Panc1 (cell line): ENCODE data around the gene PHIP. TPM values are rescaled to one million over a fixed set of nuclear protein-coding genes. Genes with fewer than 3 reads are reported as not detected.

Experiments
- ATAC-seq: fragments of 200-7000 bp; cut with Tn5 transposase; 2 replicates; pipeline ENCODE4 v1.9.1; 2020; ENCODE audit warnings: mild to moderate bottlenecking, moderate library complexity
- BruUV-seq: library from RNA; stranded (reverse); fragments of 400-500 nt; replicated peaks from 2 replicates; lab custom pipeline; 2021; lab: Mats Ljungman, UMichigan
- CTCF ChIA-PET: fragments of 300-600 bp; sonication (Branson Sonifier 250); formaldehyde crosslinking; loops from one replicate; lab custom pipeline; 2022; ENCODE audit warnings: antibody characterized with exemption; lab: Charles Lee
- POLR2A ChIA-PET: fragments of 300-600 bp; sonication (Branson Sonifier 250); formaldehyde crosslinking; loops from one replicate; lab custom pipeline; 2022; ENCODE audit warnings: antibody characterized with exemption; lab: Charles Lee
- DNase-seq: peaks from one replicate; pipeline ENCODE4 v3.0.0-alpha.2; 2010; ENCODE audit warnings: low read depth, low spot score
- H3K27ac ChIP-seq: 2 replicates; pipeline ENCODE4 v1.5.1; 2011; ENCODE audit warnings: mild to moderate bottlenecking, low read length, inconsistent platforms
- H3K27me3 ChIP-seq: fragments of 200-500 bp; sonication (Bioruptor generic); 2 replicates; pipeline ENCODE4 v1.6.0; 2014; ENCODE audit warnings: low read length, inconsistent platforms; ENCODE audit not compliant: control insufficient read depth, insufficient read depth
- H3K36me3 ChIP-seq: fragments of 200-500 bp; sonication (Bioruptor generic); 2 replicates; pipeline ENCODE4 v1.5.1; 2014; ENCODE audit warnings: inconsistent platforms, mild to moderate bottlenecking, low read length, moderate library complexity; ENCODE audit not compliant: control insufficient read depth, insufficient read depth
- H3K4me1 ChIP-seq: 2 replicates; pipeline ENCODE4 v1.5.1; 2011; ENCODE audit warnings: inconsistent platforms, mild to moderate bottlenecking, low read length, moderate library complexity; ENCODE audit not compliant: control insufficient read depth, insufficient read depth
- H3K4me3 ChIP-seq, 2 experiments: 2 replicates each; pipeline ENCODE4 v1.5.1; 2011 to 2012; ENCODE audit warnings: low read depth in 2 of 2, low read length in 2 of 2, mild to moderate bottlenecking in 2 of 2, inconsistent platforms in 1 of 2, moderate library complexity in 1 of 2
- H3K9me3 ChIP-seq: fragments of 200-500 bp; sonication (Bioruptor generic); 2 replicates; pipeline ENCODE4 v1.5.1; 2014; ENCODE audit warnings: low read depth, mild to moderate bottlenecking, inconsistent platforms, low read length, moderate library complexity; ENCODE audit not compliant: control insufficient read depth, insufficient read depth
- CTCF ChIP-seq: fragments of 450-650 bp; IDR thresholded peaks from 2 replicates; pipeline ENCODE4 v1.5.1; 2017; ENCODE audit warnings: mild to moderate bottlenecking
- POLR2AphosphoS5 ChIP-seq: IDR thresholded peaks from 2 replicates; pipeline ENCODE4 v1.6.1; 2012; ENCODE audit warnings: mild to moderate bottlenecking, low read depth, low read length, moderate library complexity
- REST ChIP-seq, 2 experiments: IDR thresholded peaks; 2 replicates each; pipeline ENCODE4 v1.6.1; 2011 to 2012; ENCODE audit warnings: low read depth in 2 of 2, control low read depth in 1 of 2, low read length in 1 of 2, mild to moderate bottlenecking in 1 of 2, moderate library complexity in 1 of 2; ENCODE audit not compliant: insufficient read depth in 1 of 2
- SIN3A ChIP-seq: IDR thresholded peaks from 2 replicates; pipeline ENCODE4 v1.6.1; 2012; ENCODE audit warnings: low read depth, mild to moderate bottlenecking, low read length, moderate library complexity, borderline replicate concordance; ENCODE audit not compliant: insufficient read depth
- TCF7L2 ChIP-seq: IDR thresholded peaks from 2 replicates; pipeline ENCODE4 v1.6.1; 2011; ENCODE audit warnings: mild to moderate bottlenecking, low read depth, low read length, inconsistent platforms
- in situ Hi-C: cut with HindIII; loops from 2 replicates; pipeline ENCODE4 v1.10.0; 2016; ENCODE audit warnings: low sequenced_read_pairs, low pct_unique_long_range_greater_than_20kb
- intact Hi-C: fragments of 100-400 bp; cut with micrococcal nuclease; formaldehyde crosslinking; loops from one replicate; pipeline ENCODE4 v1.10.0; 2022; ENCODE audit not compliant: unreplicated experiment
- total RNA-seq: library from RNA; stranded (reverse); gene quantifications from one replicate; pipeline ENCODE4 v1.2.1, GENCODE V29; 2021; ENCODE audit not compliant: unreplicated experiment

Gene PHIP
- total RNA-seq, 1 experiment from 2014 or later: 28.0 TPM

GRCh38 chr6:79028641-79029314, 49.3 kb downstream of the PHIP start:
- H3K4me1 ChIP-seq: no peaks in the 10 kb centered on the region
- no peak for ATAC-seq
- no peaks in the 10 kb centered on the region for H3K9me3 ChIP-seq
- H3K27ac ChIP-seq: no peak overlapping the region
- POLR2A ChIA-PET: no interaction called here
- no TSS peak for BruUV-seq
- no peaks in the 10 kb centered on the region for H3K27me3 ChIP-seq
- H3K36me3 ChIP-seq: peaks cover 13% of the 10 kb centered on the region; the same call in 1 of the 2 replicates
- no peak for DNase-seq
- no peak overlapping the region for H3K4me3 ChIP-seq
- in situ Hi-C loops: no loop called here
- intact Hi-C loops: no loop called here
- no peak for TF ChIP-seq TCF7L2
- no peak for TF ChIP-seq POLR2AphosphoS5
- TF ChIP-seq SIN3A: no peak
- no peak for TF ChIP-seq REST (IDR thresholded peaks at IDR 0.05; ENCODE audit: insufficient read depth in 1 of 2, low read depth in 2 of 2, low read length in 1 of 2)
- TF ChIP-seq CTCF: no peak
- CTCF ChIA-PET: no interaction called here

GRCh38 chr6:79011940-79012339, 66.1 kb downstream of the PHIP start:
- H3K4me3 ChIP-seq: no peak overlapping the region
- H3K4me1 ChIP-seq: no peaks in the 10 kb centered on the region
- ChIA-PET CTCF (no interaction called here), POLR2A (no interaction called here)
- H3K36me3 ChIP-seq: peaks cover 33% of the 10 kb centered on the region
- no peaks in the 10 kb centered on the region for H3K27me3 ChIP-seq
- ATAC-seq (no peak), DNase-seq (no peak)
- H3K9me3 ChIP-seq: no peaks in the 10 kb centered on the region
- H3K27ac ChIP-seq: no peak overlapping the region
- in situ Hi-C loops (no loop called here), intact Hi-C loops (no loop called here)
- BruUV-seq: no TSS peak
- TF ChIP-seq TCF7L2 (no peak), CTCF (no peak), SIN3A (no peak), REST (IDR thresholded peaks at IDR 0.05; ENCODE audit: insufficient read depth in 1 of 2, low read depth in 2 of 2, low read length in 1 of 2) (no peak), POLR2AphosphoS5 (no peak)
